ENCODE data around the gene ADH7.

GRCh38 chr4:99402765-99403164 lies 32.4 kb downstream of the ADH7 start:
- TF ChIP-seq CTCF (IDR thresholded peaks at IDR 0.05; ENCODE audit: low read length) = peak; percentile 41; the same call in 1 of the 2 replicates
- no peak for TF ChIP-seq EZH2 (IDR thresholded peaks at IDR 0.05; ENCODE audit: borderline replicate concordance, low read length)
